Measurements from ENCODE around the gene TERB2. TPM values are rescaled to one million over a fixed set of nuclear protein-coding genes. Genes with fewer than 3 reads are reported as not detected.

TERB2 gene
- total and polyA plus RNA-seq, 2 of the 4 experiments (the other 2 are of a cell fraction), result not detected

DNA sequence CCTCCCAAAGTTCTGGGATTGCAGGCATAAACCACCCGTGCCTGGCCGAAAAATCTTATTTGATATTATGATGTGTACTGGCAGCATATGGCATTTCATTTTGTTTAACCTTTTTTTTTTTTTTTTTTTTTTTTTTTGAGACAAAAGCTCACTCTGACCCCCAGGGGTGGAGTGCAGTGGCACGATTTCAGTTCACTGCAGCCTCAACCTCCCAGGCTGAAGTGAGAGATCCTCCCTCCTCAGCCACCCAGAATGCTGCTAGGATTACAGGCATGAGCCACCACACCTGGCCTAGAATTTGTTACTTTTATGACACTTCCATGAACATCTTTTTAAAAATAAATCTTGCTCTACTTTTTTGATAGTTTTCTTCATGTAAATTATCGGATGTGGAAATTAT is 12.0 kb downstream of the TERB2 start:
- H4K8ac ChIP-seq (ENCODE audit: low read depth in 2 of 2, low read length in 2 of 2), result no peak overlapping the region
- no peak overlapping the region for H2AK5ac ChIP-seq (ENCODE audit: low read depth, low read length)
- intact Hi-C loops (cut with micrococcal nuclease), result loop anchor here (1.0 to 2.0 kb wide), 2 partner anchors 69 to 150 kb away; no protein-coding TSS in a partner anchor
- H4K5ac ChIP-seq (ENCODE audit: low read depth, low read length), result no peak overlapping the region
- no peak for TF ChIP-seq FOS (IDR thresholded peaks at IDR 0.05; ENCODE audit: low read depth, low read length)
- TF ChIP-seq, protein P1, sequence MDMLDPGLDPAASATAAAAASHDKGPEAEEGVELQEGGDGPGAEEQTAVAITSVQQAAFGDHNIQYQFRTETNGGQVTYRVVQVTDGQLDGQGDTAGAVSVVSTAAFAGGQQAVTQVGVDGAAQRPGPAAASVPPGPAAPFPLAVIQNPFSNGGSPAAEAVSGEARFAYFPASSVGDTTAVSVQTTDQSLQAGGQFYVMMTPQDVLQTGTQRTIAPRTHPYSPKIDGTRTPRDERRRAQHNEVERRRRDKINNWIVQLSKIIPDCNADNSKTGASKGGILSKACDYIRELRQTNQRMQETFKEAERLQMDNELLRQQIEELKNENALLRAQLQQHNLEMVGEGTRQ (IDR thresholded peaks at IDR 0.05; ENCODE audit: low read depth, low read length), result no peak
- H2BK120ac ChIP-seq (ENCODE audit: low read depth, low read length), result no peak overlapping the region
- H3K4me3 ChIP-seq (ENCODE audit: insufficient read depth, low read depth, low read length), result no peak overlapping the region
- H3K27me3 ChIP-seq (ENCODE audit: control insufficient read depth, insufficient read depth, low read length), result no peaks in the 10 kb centered on the region; the same call in 1 of the 2 replicates
- H3K56ac ChIP-seq (ENCODE audit: extremely low read depth, insufficient read depth, low read length), result no peak overlapping the region
- H4K91ac ChIP-seq (ENCODE audit: insufficient read depth, low read depth, low read length), result no peak overlapping the region
- no peak overlapping the region for H2BK5ac ChIP-seq (ENCODE audit: low read depth, low read length, poor library complexity, severe bottlenecking)
- CTCF ChIA-PET, result interaction anchor here (0.7 kb wide), 1 partner anchor 128 kb away, joined by 3 read pairs; no protein-coding TSS in a partner anchor
- BruUV-seq (replicated peaks), result no TSS peak
- H2BK15ac ChIP-seq (ENCODE audit: low read depth, low read length), result no peak overlapping the region
- ATAC-seq (ENCODE audit: low read depth) (no peak), DNase-seq (no peak)
- dilution Hi-C loops (cut with HindIII; ENCODE audit: low sequenced_read_pairs, unreplicated experiment), result no loop called here
- H3K4me2 ChIP-seq (ENCODE audit: low read depth, low read length), result no peak overlapping the region
- H2AFZ ChIP-seq (replicated peaks; ENCODE audit: low read length, poor library complexity), result no peak overlapping the region
- H3K18ac ChIP-seq (ENCODE audit: low read depth, low read length), result no peak overlapping the region
- no peaks in the 10 kb centered on the region for H3K79me1 ChIP-seq (ENCODE audit: low read depth in 1 of 2, low read length in 2 of 2)
- no peak overlapping the region for H2AK9ac ChIP-seq (replicated peaks; ENCODE audit: low read depth, low read length, poor library complexity)
- no peaks in the 10 kb centered on the region for H4K20me1 ChIP-seq (ENCODE audit: insufficient read depth, low read length)
- no peaks in the 10 kb centered on the region for H3K36me3 ChIP-seq (ENCODE audit: control insufficient read depth, insufficient read depth, low read length)
- H3K4ac ChIP-seq (ENCODE audit: low read depth, low read length), result no peak overlapping the region
- no peaks in the 10 kb centered on the region for H3K9me1 ChIP-seq (ENCODE audit: insufficient read depth, low read length)
- no peak overlapping the region for H2BK20ac ChIP-seq (ENCODE audit: low read depth, low read length)
- H3K14ac ChIP-seq (replicated peaks; ENCODE audit: low read depth, low read length), result no peak overlapping the region
- no CpG with 5 or more reads among the region's 4 CpGs for WGBS, 2 experiments (ENCODE audit: extremely low coverage in 2 of 2, insufficient read length in 1 of 2)
- H3K9me3 ChIP-seq (ENCODE audit: control insufficient read depth, insufficient read depth, low read length), result no peaks in the 10 kb centered on the region
- in situ Hi-C loops (cut with MboI; ENCODE audit: low sequenced_read_pairs), result no loop called here
- no peaks in the 10 kb centered on the region for H3K4me1 ChIP-seq (ENCODE audit: control insufficient read depth, insufficient read depth, low read length)
- no peak overlapping the region for H3K9ac ChIP-seq (ENCODE audit: low read depth, low read length)
- H3K27ac ChIP-seq (ENCODE audit: insufficient read depth, low read length), result no peak overlapping the region
- H3K23ac ChIP-seq (ENCODE audit: low read depth, low read length), result no peak overlapping the region
- POLR2A ChIA-PET (ENCODE audit: unreplicated experiment), result no interaction called here
